Measurements from ENCODE around the gene MAP3K6.
"Not testable (repeated sequence)": the region's sequence is repeated elsewhere in the genome, so short reads cannot be mapped to it uniquely, and the experiment has no call there.

Gene MAP3K6

GRCh38 chr1:27366411-27367159, at the start of gene MAP3K6:
MAP3K6 (minus strand) TSS chr1:27366961; CDS start chr1:27366597, 364 bp downstream.
- DNase-seq = peak; percentile 43

GRCh38 chr1:27414091-27414490, 47.3 kb upstream of the MAP3K6 start:
- DNase-seq = no peak

GRCh38 chr1:27413004-27413403, 46.2 kb upstream of the MAP3K6 start:
- no peak for DNase-seq

- no peak for DNase-seq
Measured at GRCh38 chr1:27412502-27412901, 45.7 kb upstream of the MAP3K6 start.

- no peak for DNase-seq
Measured at GRCh38 chr1:27410709-27411108, 43.9 kb upstream of the MAP3K6 start.

GRCh38 chr1:27409669-27410068, 42.9 kb upstream of the MAP3K6 start:
- DNase-seq = no peak

- no peak for DNase-seq
Measured at GRCh38 chr1:27408151-27408550, 41.4 kb upstream of the MAP3K6 start.

GRCh38 chr1:27406791-27407190, 40.0 kb upstream of the MAP3K6 start:
- DNase-seq = not testable (repeated sequence)

GRCh38 chr1:27406362-27406680, 39.6 kb upstream of the MAP3K6 start:
- no peak for DNase-seq

GRCh38 chr1:27405598-27406361, 39.0 kb upstream of the MAP3K6 start:
- DNase-seq = not testable (repeated sequence)

GRCh38 chr1:27405074-27405473, 38.3 kb upstream of the MAP3K6 start:
- no peak for DNase-seq

- no peak for DNase-seq
Measured at GRCh38 chr1:27403931-27404330, 37.2 kb upstream of the MAP3K6 start.

GRCh38 chr1:27403065-27403726, 36.4 kb upstream of the MAP3K6 start:
- no peak for DNase-seq

GRCh38 chr1:27402349-27402754, 35.6 kb upstream of the MAP3K6 start:
- no peak for DNase-seq

- no peak for DNase-seq
Measured at GRCh38 chr1:27400963-27401341, 34.2 kb upstream of the MAP3K6 start.

- no peak for DNase-seq
Measured at GRCh38 chr1:27400082-27400962, 33.6 kb upstream of the MAP3K6 start.

- DNase-seq = no peak
Measured at GRCh38 chr1:27399251-27400025, 32.7 kb upstream of the MAP3K6 start.

GRCh38 chr1:27398405-27399149, 31.8 kb upstream of the MAP3K6 start:
- DNase-seq = no peak

- no peak for DNase-seq
Measured at GRCh38 chr1:27397749-27398148, 31.0 kb upstream of the MAP3K6 start.

GRCh38 chr1:27397110-27397509, 30.3 kb upstream of the MAP3K6 start:
- DNase-seq = no peak

Data from activated naive CD4-positive, alpha-beta T cell treated with Interleukin-2 at 50 U/mL for 16 hours (primary cell).